Measurements from ENCODE around the gene PARD3B.

- TF ChIP-seq CTCF (IDR thresholded peaks at IDR 0.05; ENCODE audit: borderline replicate concordance, extremely low read depth, low read length, poor library complexity, severe bottlenecking) (no peak), EZH2 (IDR thresholded peaks at IDR 0.05; ENCODE audit: borderline replicate concordance, low read depth, low read length, severe bottlenecking) (no peak)
These were observed 65.8 kb downstream of the PARD3B start for GRCh38 chr2:204611017-204611631.

Measured in DND-41 (cell line).